Bronchial epithelial cell (primary cell): ENCODE measurements around the gene FCER1G. TPM values are rescaled to one million over a fixed set of nuclear protein-coding genes. Genes with fewer than 3 reads are reported as not detected.

Source experiments
- DNase-seq: peaks from one replicate; pipeline ENCODE4 v3.0.0-alpha.2; 2010; ENCODE audit warnings: low read depth
- FAIRE-seq: peaks from 2 replicates; lab custom pipeline; 2011; peaks lifted over from hg19 to GRCh38; lab: Jason Lieb, UNC
- H3K27me3 ChIP-seq: 2 replicates; pipeline ENCODE4 v1.5.1; 2011; ENCODE audit warnings: low read length; ENCODE audit not compliant: control insufficient read depth, insufficient read depth
- H3K36me3 ChIP-seq: 2 replicates; pipeline ENCODE4 v1.5.1; 2011; ENCODE audit warnings: low read length; ENCODE audit not compliant: control insufficient read depth, insufficient read depth
- H3K4me3 ChIP-seq: 2 replicates; pipeline ENCODE4 v1.5.1; 2011; ENCODE audit warnings: mild to moderate bottlenecking, low read depth, low read length, control low read depth
- total RNA-seq: library from RNA; depleted of rRNA; stranded (reverse); fragments of >200 nt; gene quantifications from 2 replicates; pipeline ENCODE4 v1.2.1, GENCODE V29; 2014
- TF ChIP-seq, protein P1 (sequence below): IDR thresholded peaks from 2 replicates; pipeline ENCODE4 v1.5.1; 2011; ENCODE audit warnings: mild to moderate bottlenecking, moderate library complexity, low read length, control low read depth, inconsistent platforms; ENCODE audit not compliant: insufficient read depth, severe bottlenecking

The FCER1G gene
- 0.26 TPM in 2 replicates for total RNA-seq

DNA sequence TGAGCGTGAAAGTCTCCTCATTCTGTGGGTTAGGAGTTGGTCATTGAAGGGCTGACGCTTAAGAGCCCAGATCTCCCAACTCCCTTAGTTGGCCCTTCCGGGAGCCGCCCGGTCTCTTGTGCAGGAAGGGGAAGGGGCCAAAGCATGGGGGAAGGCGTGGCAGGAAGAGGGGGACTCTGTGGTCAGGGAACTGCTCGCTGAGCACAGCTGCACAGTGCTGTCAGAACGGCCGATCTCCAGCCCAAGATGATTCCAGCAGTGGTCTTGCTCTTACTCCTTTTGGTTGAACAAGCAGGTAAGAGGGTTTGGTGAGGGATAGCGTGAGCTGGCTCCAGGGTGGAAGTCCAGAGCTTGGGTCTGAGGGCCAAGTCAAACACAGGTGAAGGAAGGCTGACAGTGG, at the start of gene FCER1G:
Gene FCER1G, plus strand, starts transcription at position 220 of the 400 bp plus-strand sequence. Its CDS starts 27 bp downstream, at position 247.
- no peak for DNase-seq
- FAIRE-seq: no peak
- H3K4me3 ChIP-seq: no peak within 1 kb of the TSS
- TF ChIP-seq, protein P1, sequence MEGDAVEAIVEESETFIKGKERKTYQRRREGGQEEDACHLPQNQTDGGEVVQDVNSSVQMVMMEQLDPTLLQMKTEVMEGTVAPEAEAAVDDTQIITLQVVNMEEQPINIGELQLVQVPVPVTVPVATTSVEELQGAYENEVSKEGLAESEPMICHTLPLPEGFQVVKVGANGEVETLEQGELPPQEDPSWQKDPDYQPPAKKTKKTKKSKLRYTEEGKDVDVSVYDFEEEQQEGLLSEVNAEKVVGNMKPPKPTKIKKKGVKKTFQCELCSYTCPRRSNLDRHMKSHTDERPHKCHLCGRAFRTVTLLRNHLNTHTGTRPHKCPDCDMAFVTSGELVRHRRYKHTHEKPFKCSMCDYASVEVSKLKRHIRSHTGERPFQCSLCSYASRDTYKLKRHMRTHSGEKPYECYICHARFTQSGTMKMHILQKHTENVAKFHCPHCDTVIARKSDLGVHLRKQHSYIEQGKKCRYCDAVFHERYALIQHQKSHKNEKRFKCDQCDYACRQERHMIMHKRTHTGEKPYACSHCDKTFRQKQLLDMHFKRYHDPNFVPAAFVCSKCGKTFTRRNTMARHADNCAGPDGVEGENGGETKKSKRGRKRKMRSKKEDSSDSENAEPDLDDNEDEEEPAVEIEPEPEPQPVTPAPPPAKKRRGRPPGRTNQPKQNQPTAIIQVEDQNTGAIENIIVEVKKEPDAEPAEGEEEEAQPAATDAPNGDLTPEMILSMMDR: no peak
- no peaks in the 10 kb centered on the region for H3K27me3 ChIP-seq
- H3K36me3 ChIP-seq: peaks cover 20% of the 10 kb centered on the region

DNA sequence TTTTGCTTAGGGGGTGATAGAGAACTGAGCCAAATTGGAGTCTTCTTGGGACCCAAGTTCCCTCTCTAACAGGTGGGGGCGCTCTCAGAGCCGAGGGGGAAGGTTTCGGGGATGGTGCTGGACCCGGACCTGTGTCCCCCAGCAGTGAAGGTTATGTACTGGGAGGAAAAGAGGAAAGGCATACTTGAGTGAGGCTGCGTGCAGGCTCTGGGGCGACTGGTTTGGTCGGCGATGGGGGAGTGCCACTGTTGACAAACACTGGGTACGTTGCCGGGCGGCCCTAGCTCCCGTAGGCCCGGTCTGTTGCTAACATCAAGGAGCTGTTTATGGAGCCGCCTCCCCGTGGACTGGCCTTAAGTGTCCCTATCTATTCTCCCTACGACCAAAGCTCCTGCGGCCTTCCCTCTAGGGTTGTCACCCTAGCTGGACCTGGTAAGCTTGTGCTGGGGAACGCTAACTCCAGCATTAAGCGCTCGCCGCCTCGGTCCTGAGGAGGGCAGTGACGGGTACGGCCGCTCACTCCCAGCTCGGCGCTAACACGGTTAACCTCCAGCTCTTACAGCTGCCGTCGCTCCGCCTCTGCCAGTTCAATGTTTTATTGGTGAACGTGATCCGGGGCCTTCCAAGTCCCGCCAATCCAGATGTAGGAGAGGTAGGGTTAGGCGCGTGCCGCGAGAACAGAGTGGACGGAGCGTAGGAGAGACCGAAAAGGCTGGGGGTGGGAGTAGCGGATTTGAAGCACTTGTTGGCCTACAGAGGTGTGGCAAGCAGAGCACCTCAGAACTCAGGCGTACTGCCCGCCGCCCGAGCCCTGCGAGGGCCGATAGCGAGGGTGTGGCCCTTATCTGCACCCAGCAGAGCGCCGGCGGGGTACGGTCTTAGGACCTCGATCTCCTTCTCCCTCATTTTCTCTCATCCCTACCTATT, 49.1 kb upstream of the FCER1G start, which contains the start of gene PPOX:
Gene PPOX, plus strand, starts transcription at position 685 of the 927 bp plus-strand sequence. CDS start 422 bp downstream, outside the sequence.
- H3K4me3 ChIP-seq: peak within 1 kb of the TSS; percentile 60
- FAIRE-seq (peak; percentile 81), DNase-seq (peak; percentile 98)
- TF ChIP-seq, protein P1: peak; percentile 46
- H3K36me3 ChIP-seq: peaks cover 14% of the 10 kb centered on the region
- no peaks in the 10 kb centered on the region for H3K27me3 ChIP-seq

DNA sequence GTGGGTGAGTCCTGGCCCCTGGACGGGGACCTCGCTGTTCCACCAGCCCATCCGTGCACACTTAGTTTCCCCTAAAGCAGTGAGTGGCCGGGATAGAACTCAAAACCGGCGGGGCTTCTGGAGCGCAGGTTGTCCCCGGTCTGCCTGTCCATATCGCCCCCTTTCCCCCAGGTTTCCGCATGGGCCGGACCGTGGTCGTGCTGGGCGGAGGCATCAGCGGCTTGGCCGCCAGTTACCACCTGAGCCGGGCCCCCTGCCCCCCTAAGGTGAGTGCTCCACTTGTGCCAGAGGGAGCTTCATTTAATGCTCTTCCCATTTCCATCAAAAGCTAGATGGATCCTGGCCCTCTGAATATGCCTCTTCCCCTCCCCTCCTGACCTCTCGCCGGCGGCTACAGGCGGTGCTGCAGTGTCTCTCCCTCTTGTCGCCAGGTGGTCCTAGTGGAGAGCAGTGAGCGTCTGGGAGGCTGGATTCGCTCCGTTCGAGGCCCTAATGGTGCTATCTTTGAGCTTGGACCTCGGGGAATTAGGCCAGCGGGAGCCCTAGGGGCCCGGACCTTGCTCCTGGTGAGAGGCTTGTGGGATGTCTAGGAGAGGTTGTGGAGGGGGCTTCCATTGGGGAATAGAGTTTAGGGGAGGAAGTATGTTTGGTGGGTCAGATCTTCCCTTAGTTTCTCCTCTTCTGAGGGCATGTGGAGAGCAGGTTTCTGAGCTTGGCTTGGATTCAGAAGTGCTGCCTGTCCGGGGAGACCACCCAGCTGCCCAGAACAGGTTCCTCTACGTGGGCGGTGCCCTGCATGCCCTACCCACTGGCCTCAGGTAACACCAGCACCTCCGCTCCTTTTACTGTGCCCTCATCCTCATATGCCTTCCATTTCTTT, 48.2 kb upstream of the FCER1G start:
- DNase-seq (no peak), FAIRE-seq (no peak)
- H3K27me3 ChIP-seq: no peaks in the 10 kb centered on the region
- peaks cover 15% of the 10 kb centered on the region for H3K36me3 ChIP-seq
- TF ChIP-seq, protein P1: no peak
- H3K4me3 ChIP-seq: peak overlapping the region; percentile 60

DNA sequence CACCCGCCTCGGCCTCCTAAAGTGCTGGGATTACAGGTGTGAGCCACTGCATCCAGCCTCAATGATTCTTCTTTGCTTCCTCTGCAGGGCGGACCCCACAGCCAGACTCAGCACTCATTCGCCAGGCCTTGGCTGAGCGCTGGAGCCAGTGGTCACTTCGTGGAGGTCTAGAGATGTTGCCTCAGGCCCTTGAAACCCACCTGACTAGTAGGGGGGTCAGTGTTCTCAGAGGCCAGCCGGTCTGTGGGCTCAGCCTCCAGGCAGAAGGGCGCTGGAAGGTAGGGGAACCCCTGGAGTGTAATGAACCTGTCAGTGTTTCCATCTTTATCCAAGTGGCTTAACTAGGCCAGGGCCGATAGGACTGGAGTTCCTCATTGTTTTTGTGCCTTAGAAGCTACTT, 46.2 kb upstream of the FCER1G start:
- no peak overlapping the region for H3K4me3 ChIP-seq
- H3K36me3 ChIP-seq: peaks cover 18% of the 10 kb centered on the region
- TF ChIP-seq, protein P1: no peak
- DNase-seq (no peak), FAIRE-seq (no peak)
- H3K27me3 ChIP-seq: no peaks in the 10 kb centered on the region

DNA sequence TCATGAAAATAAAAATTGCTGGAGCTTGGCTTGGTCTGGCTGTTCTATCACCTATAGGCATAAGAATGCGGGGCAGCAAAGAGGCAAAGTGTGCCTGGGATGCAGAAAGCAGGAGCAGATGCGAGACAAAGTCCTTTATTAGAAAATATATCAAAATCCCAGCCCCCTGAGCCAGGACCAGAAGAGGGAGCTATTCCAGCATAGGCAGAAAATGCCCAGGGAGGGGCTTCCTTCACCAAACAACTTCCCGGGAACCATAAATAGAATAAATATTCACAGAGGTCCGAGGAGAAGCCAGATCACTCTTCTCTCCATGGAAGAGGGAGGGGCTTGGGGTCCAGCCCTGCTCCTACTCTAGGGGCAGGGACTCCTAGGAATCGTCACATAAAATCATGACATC, 43.9 kb upstream of the FCER1G start:
- peaks cover 21% of the 10 kb centered on the region for H3K36me3 ChIP-seq
- TF ChIP-seq, protein P1: peak; percentile 1
- FAIRE-seq (no peak), DNase-seq (no peak)
- no peaks in the 10 kb centered on the region for H3K27me3 ChIP-seq
- H3K4me3 ChIP-seq: no peak overlapping the region
